Uterus (tissue), 2 donors: ENCODE measurements around the gene AGPAT4.

Source experiments
- CTCF ChIP-seq, 4 experiments: fragments of 200-600 bp in 2 of 4; fragments of 450-650 bp in 2 of 4; sonication (generic) in 2 of 4; IDR thresholded peaks; one replicate each; pipeline ENCODE4 v1.5.1; 2016 to 2019; ENCODE audit warnings: antibody characterized with exemption in 4 of 4, mild to moderate bottlenecking in 2 of 4, moderate library complexity in 1 of 4
- POLR2A ChIP-seq, 2 donors: fragments of 450-650 bp; IDR thresholded peaks; one replicate each; pipeline ENCODE4 v1.6.1; 2016; ENCODE audit warnings: antibody characterized with exemption in 2 of 2, mild to moderate bottlenecking in 1 of 2, moderate library complexity in 1 of 2

GRCh38 chr6:161232010-161232409, 41.9 kb downstream of the AGPAT4 start:
- TF ChIP-seq POLR2A (IDR thresholded peaks at IDR 0.05) (no peak), CTCF (IDR thresholded peaks at IDR 0.05) (no peak)
